H1 (cell line): ENCODE results near the gene TRIM15.

ENCODE experiments used
- CREB1 ChIP-seq: IDR thresholded peaks from 2 replicates; pipeline ENCODE4 v1.6.1; 2012; ENCODE audit warnings: inconsistent platforms
- EP300 ChIP-seq, 2 experiments: IDR thresholded peaks; 1 replicate in 1 of 2; 2 replicates in 1 of 2; pipeline ENCODE4 v1.6.1; 2011 to 2012; ENCODE audit warnings: low read depth in 2 of 2, low read length in 2 of 2, mild to moderate bottlenecking in 2 of 2, borderline replicate concordance in 1 of 2, inconsistent platforms in 1 of 2, moderate library complexity in 1 of 2
- EZH2 ChIP-seq: fragments of 200-600 bp; sonication (generic); IDR thresholded peaks from 2 replicates; pipeline ENCODE4 v1.7.1; 2012; ENCODE audit warnings: low read depth, mild to moderate bottlenecking, moderate library complexity, low read length, inconsistent platforms; ENCODE audit not compliant: severe bottlenecking
- GTF2F1 ChIP-seq: IDR thresholded peaks from 2 replicates; pipeline ENCODE4 v1.6.1; 2012; ENCODE audit warnings: low read depth, low read length, improper control_type of control experiment, borderline replicate concordance
- JUND ChIP-seq: IDR thresholded peaks from 2 replicates; pipeline ENCODE4 v1.6.1; 2011; ENCODE audit warnings: mild to moderate bottlenecking, improper control_type of control experiment, low read length
- POLR2A ChIP-seq, 2 experiments: IDR thresholded peaks; 1 replicate in 1 of 2; 2 replicates in 1 of 2; pipeline ENCODE4 v1.6.1; 2011; ENCODE audit warnings: low read depth in 2 of 2, low read length in 2 of 2, mild to moderate bottlenecking in 2 of 2; ENCODE audit errors: control extremely low read depth in 1 of 2
- TEAD4 ChIP-seq: IDR thresholded peaks from 2 replicates; pipeline ENCODE4 v1.6.1; 2012; ENCODE audit warnings: low read depth, low read length, inconsistent platforms, mixed read lengths
- TF ChIP-seq, protein P1 (sequence below), 3 experiments: IDR thresholded peaks; 1 replicate in 2 of 3; 2 replicates in 1 of 3; pipeline versions ENCODE4 v1.5.1 to v1.6.1; 2011; ENCODE audit warnings: low read length in 3 of 3, mild to moderate bottlenecking in 3 of 3, inconsistent platforms in 2 of 3, low read depth in 1 of 3, moderate library complexity in 1 of 3; ENCODE audit not compliant: insufficient read depth in 1 of 3; ENCODE audit errors: control extremely low read depth in 1 of 3

DNA sequence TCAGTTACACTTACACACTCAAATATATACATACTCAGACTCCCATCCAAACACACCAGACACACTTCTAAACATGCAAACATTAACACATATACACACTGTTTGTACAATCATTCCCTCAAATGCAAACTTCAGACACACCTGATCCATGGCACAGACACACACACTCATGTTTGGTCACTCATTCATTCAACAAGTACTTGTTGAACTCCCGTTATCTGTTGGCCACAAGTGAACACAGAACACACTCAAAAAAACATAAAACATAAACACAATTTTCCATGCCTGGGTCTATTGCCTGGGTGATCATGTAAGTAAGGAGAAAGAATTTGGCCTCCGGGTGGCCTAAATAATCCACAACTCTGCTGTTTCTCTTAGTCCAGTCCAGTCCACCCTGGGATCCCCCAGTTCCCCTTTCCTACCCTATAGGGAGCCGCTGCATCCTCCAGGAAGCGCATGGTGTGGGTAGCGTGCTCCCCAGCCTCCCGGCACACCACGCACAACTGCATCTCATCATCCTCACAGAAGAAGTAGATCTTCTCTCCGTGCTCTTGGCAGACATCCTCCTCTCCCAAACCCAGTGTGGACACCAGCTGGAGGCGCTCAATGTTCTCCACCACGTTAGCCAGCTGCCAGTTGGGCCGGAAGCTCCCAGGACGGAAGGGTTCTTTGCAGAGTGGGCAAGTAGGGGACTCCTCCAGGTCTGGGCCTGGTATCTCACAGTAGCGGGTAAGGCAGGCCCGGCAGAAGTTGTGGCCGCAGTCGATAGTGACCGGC is 3.1 kb upstream of the TRIM15 start:
- TF ChIP-seq, protein P1, sequence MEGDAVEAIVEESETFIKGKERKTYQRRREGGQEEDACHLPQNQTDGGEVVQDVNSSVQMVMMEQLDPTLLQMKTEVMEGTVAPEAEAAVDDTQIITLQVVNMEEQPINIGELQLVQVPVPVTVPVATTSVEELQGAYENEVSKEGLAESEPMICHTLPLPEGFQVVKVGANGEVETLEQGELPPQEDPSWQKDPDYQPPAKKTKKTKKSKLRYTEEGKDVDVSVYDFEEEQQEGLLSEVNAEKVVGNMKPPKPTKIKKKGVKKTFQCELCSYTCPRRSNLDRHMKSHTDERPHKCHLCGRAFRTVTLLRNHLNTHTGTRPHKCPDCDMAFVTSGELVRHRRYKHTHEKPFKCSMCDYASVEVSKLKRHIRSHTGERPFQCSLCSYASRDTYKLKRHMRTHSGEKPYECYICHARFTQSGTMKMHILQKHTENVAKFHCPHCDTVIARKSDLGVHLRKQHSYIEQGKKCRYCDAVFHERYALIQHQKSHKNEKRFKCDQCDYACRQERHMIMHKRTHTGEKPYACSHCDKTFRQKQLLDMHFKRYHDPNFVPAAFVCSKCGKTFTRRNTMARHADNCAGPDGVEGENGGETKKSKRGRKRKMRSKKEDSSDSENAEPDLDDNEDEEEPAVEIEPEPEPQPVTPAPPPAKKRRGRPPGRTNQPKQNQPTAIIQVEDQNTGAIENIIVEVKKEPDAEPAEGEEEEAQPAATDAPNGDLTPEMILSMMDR (IDR thresholded peaks at IDR 0.05; ENCODE audit: control extremely low read depth in 1 of 3, insufficient read depth in 1 of 3, low read depth in 1 of 3, low read length in 3 of 3): no peak
- TF ChIP-seq TEAD4 (no peak), CREB1 (no peak), POLR2A (IDR thresholded peaks at IDR 0.05; ENCODE audit: control extremely low read depth in 1 of 2, low read depth in 2 of 2, low read length in 2 of 2) (no peak), EZH2 (no peak), JUND (no peak), GTF2F1 (no peak), EP300 (IDR thresholded peaks at IDR 0.05; ENCODE audit: borderline replicate concordance in 1 of 2, low read depth in 2 of 2, low read length in 2 of 2) (no peak)
